HepG2 (cell line): ENCODE results near the gene RBL1.

Source experiments
- CTCF ChIP-seq: sonication (generic); formaldehyde crosslinking; IDR thresholded peaks from 2 replicates; pipeline ENCODE4 v1.5.0; 2020; ENCODE audit warnings: mild to moderate bottlenecking, missing genetic modification reagents, moderate library complexity
- DZIP1 ChIP-seq: sonication (generic); formaldehyde crosslinking; IDR thresholded peaks from 2 replicates; pipeline ENCODE4 v1.5.0; 2020; ENCODE audit warnings: mild to moderate bottlenecking, missing genetic modification reagents
- MXD1 ChIP-seq: sonication (generic); formaldehyde crosslinking; IDR thresholded peaks from 2 replicates; pipeline ENCODE4 v1.4.0; 2020; ENCODE audit warnings: mild to moderate bottlenecking, missing genetic modification reagents
- PCBP2 ChIP-seq: fragments of 200-400 bp; formaldehyde crosslinking; optimal IDR thresholded peaks from 2 replicates; pipeline ENCODE3; 2018; ENCODE audit warnings: low read length, low read depth; ENCODE audit not compliant: poor library complexity, severe bottlenecking
- SP5 ChIP-seq: IDR thresholded peaks from 2 replicates; pipeline ENCODE4 v1.6.1; 2016; ENCODE audit warnings: low read depth, borderline replicate concordance
- YY1 ChIP-seq: IDR thresholded peaks from 2 replicates; pipeline ENCODE4 v1.6.1; 2011; ENCODE audit warnings: low read length, low read depth, moderate library complexity, mild to moderate bottlenecking; ENCODE audit not compliant: insufficient read depth, insufficient replicate concordance
- ZMYM4 ChIP-seq: sonication (generic); formaldehyde crosslinking; IDR thresholded peaks from 2 replicates; pipeline ENCODE4 v1.8.1; 2023; ENCODE audit warnings: mild to moderate bottlenecking, missing genetic modification reagents

- TF ChIP-seq CTCF (CRISPR knock-in tag) (no peak), ZMYM4 (CRISPR knock-in tag) (no peak), DZIP1 (CRISPR knock-in tag) (no peak), YY1 (no peak), MXD1 (CRISPR knock-in tag) (no peak), PCBP2 (no peak), SP5 (CRISPR knock-in tag) (no peak)
Measured at GRCh38 chr20:36997121-36997520, 98.7 kb downstream of the RBL1 start.
